ENCODE measurements around the gene GLI1. TPM values are rescaled to one million over a fixed set of nuclear protein-coding genes. Genes with fewer than 3 reads are reported as not detected.
A peak's percentile ranks its signal among the peaks of the same experiment; 100 is the strongest.

Gene GLI1
- total and polyA plus RNA-seq, 2 of the 13 experiments (the other 11 are each of a cell fraction or from before 2014, with no cell fraction given) = 0.09 to 0.20 TPM

GRCh38 chr12:57434517-57435223, 24.9 kb upstream of the GLI1 start, which contains the start of gene INHBC (continued):
- TF ChIP-seq UBTF (CRISPR knock-in tag; IDR thresholded peaks at IDR 0.05) (no peak; the same call in 1 of the 2 replicates), ELF4 (CRISPR knock-in tag; IDR thresholded peaks at IDR 0.05; ENCODE audit: borderline replicate concordance) (no peak), TCF7 (IDR thresholded peaks at IDR 0.05; ENCODE audit: low read depth) (no peak), MEIS1 (CRISPR knock-in tag; IDR thresholded peaks at IDR 0.05; ENCODE audit: borderline replicate concordance) (peak; percentile 51; the same call in 1 of the 2 replicates), TFAP4 (IDR thresholded peaks at IDR 0.05; ENCODE audit: borderline replicate concordance, low read depth) (peak; percentile 79; the same call in 1 of the 2 replicates), ZBTB34 (CRISPR knock-in tag; IDR thresholded peaks at IDR 0.05) (no peak), ZNF281 (CRISPR knock-in tag; IDR thresholded peaks at IDR 0.05; ENCODE audit: borderline replicate concordance) (peak; percentile 68; the same call in 1 of the 2 replicates), ZNF30 (CRISPR knock-in tag; IDR thresholded peaks at IDR 0.05) (no peak), KLF12 (CRISPR knock-in tag; IDR thresholded peaks at IDR 0.05; ENCODE audit: borderline replicate concordance) (no peak), ATRX (CRISPR knock-in tag; IDR thresholded peaks at IDR 0.05; ENCODE audit: borderline replicate concordance) (no peak), ZNF816 (CRISPR knock-in tag; IDR thresholded peaks at IDR 0.05; ENCODE audit: borderline replicate concordance) (peak; percentile 60; the same call in 1 of the 2 replicates), REPIN1 (CRISPR knock-in tag; IDR thresholded peaks at IDR 0.05; ENCODE audit: borderline replicate concordance, low read depth) (no peak), ZNF431 (CRISPR knock-in tag; IDR thresholded peaks at IDR 0.05; ENCODE audit: borderline replicate concordance, low read depth) (0 out of 2 replicates have a peak, but pooled peaks have one; percentile 24), ATM (IDR thresholded peaks at IDR 0.05; ENCODE audit: borderline replicate concordance) (no peak), ZBTB25 (CRISPR knock-in tag; IDR thresholded peaks at IDR 0.05) (no peak)

Data from HepG2 (cell line).